Vagina (tissue), 2 donors: ENCODE data around the gene CSMD2.

Experiments
- POLR2A ChIP-seq, 2 donors: fragments of 450-650 bp; IDR thresholded peaks; one replicate each; pipeline ENCODE4 v1.6.1; 2017; ENCODE audit warnings: antibody characterized with exemption in 2 of 2, mild to moderate bottlenecking in 2 of 2, moderate library complexity in 2 of 2
- POLR2AphosphoS5 ChIP-seq, 2 donors: sonication (generic); formaldehyde crosslinking; IDR thresholded peaks; one replicate each; pipeline ENCODE4 v1.9.0; 2017; ENCODE audit warnings: antibody characterized with exemption in 2 of 2, mild to moderate bottlenecking in 2 of 2, low read depth in 1 of 2; ENCODE audit not compliant: insufficient read depth in 1 of 2
- TF ChIP-seq, protein P1 (sequence below), 3 experiments: fragments of 450-650 bp in 2 of 3; fragments of 200-600 bp in 1 of 3; sonication (generic) in 1 of 3; IDR thresholded peaks; one replicate each; pipeline ENCODE4 v1.5.1; 2017 to 2019; ENCODE audit warnings: antibody characterized with exemption in 3 of 3, mild to moderate bottlenecking in 2 of 3, moderate library complexity in 2 of 3

DNA sequence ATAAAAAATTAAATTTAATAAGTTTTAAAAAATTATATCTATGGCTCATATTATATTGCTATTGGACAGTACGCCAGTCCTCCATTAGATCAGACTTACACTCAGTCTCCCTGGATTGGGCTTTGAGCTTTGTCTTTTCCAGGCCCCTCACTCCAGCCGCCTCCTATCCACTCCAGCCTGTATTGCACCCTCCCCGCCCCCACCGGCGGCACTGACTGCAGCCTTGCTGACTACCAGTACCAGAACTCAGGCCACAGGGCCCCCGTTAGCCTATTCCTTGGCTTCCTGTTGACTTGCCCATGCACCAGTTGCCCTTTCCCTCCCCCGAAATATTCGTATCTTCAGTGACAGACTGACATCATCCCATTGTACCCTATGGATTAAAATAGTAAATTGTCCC, 127.9 kb downstream of the CSMD2 start:
- TF ChIP-seq, protein P1, sequence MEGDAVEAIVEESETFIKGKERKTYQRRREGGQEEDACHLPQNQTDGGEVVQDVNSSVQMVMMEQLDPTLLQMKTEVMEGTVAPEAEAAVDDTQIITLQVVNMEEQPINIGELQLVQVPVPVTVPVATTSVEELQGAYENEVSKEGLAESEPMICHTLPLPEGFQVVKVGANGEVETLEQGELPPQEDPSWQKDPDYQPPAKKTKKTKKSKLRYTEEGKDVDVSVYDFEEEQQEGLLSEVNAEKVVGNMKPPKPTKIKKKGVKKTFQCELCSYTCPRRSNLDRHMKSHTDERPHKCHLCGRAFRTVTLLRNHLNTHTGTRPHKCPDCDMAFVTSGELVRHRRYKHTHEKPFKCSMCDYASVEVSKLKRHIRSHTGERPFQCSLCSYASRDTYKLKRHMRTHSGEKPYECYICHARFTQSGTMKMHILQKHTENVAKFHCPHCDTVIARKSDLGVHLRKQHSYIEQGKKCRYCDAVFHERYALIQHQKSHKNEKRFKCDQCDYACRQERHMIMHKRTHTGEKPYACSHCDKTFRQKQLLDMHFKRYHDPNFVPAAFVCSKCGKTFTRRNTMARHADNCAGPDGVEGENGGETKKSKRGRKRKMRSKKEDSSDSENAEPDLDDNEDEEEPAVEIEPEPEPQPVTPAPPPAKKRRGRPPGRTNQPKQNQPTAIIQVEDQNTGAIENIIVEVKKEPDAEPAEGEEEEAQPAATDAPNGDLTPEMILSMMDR (IDR thresholded peaks at IDR 0.05) = no peak
- no peak for TF ChIP-seq POLR2A (IDR thresholded peaks at IDR 0.05)
- no peak for TF ChIP-seq POLR2AphosphoS5 (IDR thresholded peaks at IDR 0.05; ENCODE audit: insufficient read depth in 1 of 2, low read depth in 1 of 2)
